Stimulated activated CD4-positive, alpha-beta T cell treated with anti-CD3 and anti-CD28 coated beads, Interleukin-15, amount 100 ng/mL, for 48 hours (primary cell): Measurements from ENCODE around the gene GRID1.

ENCODE experiments used
- DNase-seq, 2 donors: peaks; one replicate each; pipeline ENCODE4 v3.0.0-alpha.2; 2020; ENCODE audit warnings: low read depth in 2 of 2

The GRID1 gene

GRCh38 chr10:86064931-86065662 lies 301.5 kb downstream of the GRID1 start:
- DNase-seq: no peak

GRCh38 chr10:86064219-86064618 lies 302.4 kb downstream of the GRID1 start:
- no peak for DNase-seq

- no peak for DNase-seq
Observed at GRCh38 chr10:86063341-86063740, 303.3 kb downstream of the GRID1 start.

GRCh38 chr10:86062647-86063145 lies 303.9 kb downstream of the GRID1 start:
- DNase-seq: no peak

DNA sequence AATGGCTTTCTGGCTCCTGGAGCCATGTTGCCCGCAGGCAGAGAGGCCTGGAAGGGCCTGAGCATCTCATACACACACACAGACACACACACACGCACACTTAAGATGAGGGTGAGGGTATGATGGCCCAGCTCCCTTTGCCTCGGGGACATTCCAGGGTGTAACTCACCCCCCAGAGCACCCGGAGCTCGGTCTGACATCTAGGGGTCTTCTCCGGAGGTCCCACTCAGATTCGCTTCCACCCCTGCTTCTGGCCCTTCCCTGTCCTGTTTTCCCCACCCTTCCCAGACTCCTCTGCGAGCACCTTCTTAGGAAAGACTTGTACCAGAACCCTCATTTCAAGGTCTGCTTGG lies 304.4 kb downstream of the GRID1 start:
- no peak for DNase-seq

DNA sequence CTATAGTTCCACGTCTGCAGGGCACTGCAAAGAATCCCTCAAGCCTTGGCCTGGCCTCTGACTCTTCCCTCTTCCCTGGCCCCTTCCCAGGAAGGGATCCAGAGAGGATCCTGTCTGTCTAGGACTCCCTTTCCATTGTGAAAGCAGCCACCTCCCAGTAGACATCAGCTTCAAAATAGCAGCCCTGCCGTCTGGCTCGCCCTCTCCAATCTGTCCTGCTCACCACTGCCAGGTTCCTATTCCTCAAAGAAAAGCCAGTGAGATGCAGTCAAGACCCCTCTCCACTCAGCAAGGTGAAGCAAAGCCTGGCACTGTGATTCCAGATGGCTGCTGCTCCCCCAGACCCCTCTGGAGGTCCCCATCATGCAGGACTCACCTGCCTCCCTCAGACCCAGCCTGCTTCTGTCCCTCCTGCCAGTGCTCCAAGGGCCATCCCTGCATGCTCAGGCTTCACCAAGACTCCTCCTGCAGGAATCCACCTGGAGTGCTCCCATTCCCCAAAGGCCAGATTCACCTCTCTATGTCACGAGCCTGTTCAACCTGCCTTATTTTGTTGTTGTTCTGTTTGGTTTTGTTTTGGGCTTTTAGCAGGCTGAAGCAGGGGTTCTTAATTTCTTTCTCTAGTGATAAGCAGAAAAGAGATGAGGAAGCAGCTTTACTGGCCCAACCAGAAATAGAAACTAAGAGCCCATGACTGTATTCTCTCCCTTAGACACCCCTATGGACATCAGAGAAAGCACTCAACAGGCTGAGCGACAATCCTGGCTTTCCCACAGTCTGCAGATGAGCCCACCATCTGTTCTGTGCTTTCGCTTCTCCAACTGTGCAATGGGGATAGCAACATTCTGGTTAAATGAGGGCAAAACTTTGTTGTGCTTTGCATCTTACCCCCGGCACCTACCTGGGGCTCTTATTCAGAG lies 305.1 kb downstream of the GRID1 start:
- no peak for DNase-seq

- DNase-seq: no peak
Observed at GRCh38 chr10:86060386-86061277, 306.0 kb downstream of the GRID1 start.

DNA sequence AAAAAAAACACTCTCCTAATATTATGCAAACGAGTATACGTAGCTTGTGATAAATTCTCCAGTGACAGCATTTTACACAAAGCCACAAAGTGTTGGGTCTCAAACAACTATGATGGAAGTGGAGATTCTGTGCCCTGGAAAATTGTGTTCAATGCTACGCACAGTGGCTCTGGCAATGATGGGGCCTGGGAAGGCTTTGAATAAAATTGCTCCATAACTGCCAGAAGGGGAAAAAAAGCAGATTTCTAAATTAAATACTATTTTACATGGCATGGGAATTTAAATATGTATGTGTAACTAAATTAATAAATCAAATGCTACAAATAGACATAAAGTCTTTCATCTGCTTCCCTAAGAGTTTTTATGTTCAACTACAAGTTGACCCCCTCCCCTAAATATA lies 306.7 kb downstream of the GRID1 start:
- DNase-seq: no peak

GRCh38 chr10:86058964-86059363 lies 307.6 kb downstream of the GRID1 start:
- no peak for DNase-seq

DNA sequence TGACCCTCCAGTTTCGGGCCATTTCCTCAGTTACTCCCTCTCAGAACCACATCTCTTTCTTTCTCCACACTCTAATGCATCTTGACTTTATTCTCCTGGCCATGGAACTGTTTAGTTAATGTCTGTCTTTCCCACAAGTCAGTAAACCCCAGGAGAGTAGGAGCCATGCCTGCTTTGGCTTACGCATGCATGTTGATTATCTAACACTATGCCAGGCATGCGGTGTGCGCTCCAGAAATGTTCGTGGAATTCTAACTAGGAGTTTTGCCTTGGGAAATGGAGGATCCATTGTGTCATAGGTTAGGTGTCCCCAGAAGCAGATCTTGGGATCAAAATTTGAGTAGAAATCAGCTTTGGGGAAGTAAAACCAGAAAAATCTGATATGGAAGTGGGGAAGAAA lies 308.9 kb downstream of the GRID1 start:
- DNase-seq: no peak

- no peak for DNase-seq
Observed at GRCh38 chr10:86056672-86057071, 309.9 kb downstream of the GRID1 start.

- DNase-seq: no peak
Observed at GRCh38 chr10:86055928-86056327, 310.7 kb downstream of the GRID1 start.

DNA sequence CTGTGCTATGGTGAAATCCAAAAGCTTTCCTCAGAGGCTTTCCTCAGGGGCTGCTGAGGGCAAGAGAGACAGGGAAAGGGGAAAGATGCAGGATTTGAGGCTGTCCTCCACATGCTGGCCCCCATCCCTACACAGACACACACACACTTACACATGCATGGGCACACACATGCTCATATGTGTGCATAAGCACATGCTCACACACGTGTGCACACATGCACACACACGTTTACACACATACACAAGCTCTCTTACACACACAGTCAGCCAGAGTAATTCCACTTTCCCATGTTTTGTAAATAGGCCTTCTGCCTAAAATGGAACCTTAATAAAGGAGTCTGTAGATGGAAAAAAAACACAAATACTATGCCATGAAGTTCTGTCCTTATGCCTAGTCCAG lies 312.9 kb downstream of the GRID1 start:
- no peak for DNase-seq

GRCh38 chr10:86051586-86051985 lies 315.0 kb downstream of the GRID1 start:
- DNase-seq: no peak

GRCh38 chr10:86049442-86049841 lies 317.2 kb downstream of the GRID1 start:
- DNase-seq: no peak

- DNase-seq: no peak
Observed at GRCh38 chr10:86048973-86049372, 317.6 kb downstream of the GRID1 start.

- no peak for DNase-seq
Observed at GRCh38 chr10:86048571-86048970, 318.0 kb downstream of the GRID1 start.

GRCh38 chr10:86047588-86047987 lies 319.0 kb downstream of the GRID1 start:
- peak in 1 of 2 donors; percentile 4 for DNase-seq

GRCh38 chr10:86046845-86047460 lies 319.6 kb downstream of the GRID1 start:
- peak in 1 of 2 donors; percentile 10 for DNase-seq

DNA sequence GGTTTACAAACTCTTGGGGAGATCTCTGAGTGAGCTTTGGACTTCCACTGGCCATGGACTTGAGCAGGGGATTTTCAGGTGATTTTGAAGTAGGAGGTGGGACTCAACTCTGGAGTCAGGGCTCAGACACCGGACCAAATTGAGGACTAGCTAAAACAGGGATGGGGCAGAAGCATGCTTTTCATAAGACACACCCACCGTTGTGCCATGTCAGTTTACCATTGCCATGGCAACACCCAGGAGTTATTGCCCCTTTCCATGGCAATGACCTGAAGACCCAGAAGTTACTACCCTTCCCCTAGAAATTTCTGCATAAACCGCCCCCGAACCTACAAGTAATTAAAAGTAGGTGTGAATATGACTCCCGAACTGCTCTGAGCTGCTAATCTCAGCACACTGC lies 320.7 kb downstream of the GRID1 start:
- DNase-seq: no peak

- no peak for DNase-seq
Observed at GRCh38 chr10:86044029-86044428, 322.6 kb downstream of the GRID1 start.
